ENCODE measurements around the gene VEPH1.

VEPH1 gene

GRCh38 chr3:157280786-157281185, 222.4 kb downstream of the VEPH1 start:
- no peaks in the 10 kb centered on the region for H4K20me1 ChIP-seq (ENCODE audit: low read depth, low read length)
- TF ChIP-seq EZH2phosphoT487 (conservative IDR thresholded peaks at IDR 0.05; ENCODE audit: low read length) (no peak), CTCF (IDR thresholded peaks at IDR 0.05; ENCODE audit: insufficient read depth, low read length, poor library complexity, severe bottlenecking) (no peak)
- no peaks in the 10 kb centered on the region for H3K27me3 ChIP-seq (ENCODE audit: low read length)
- H3K9ac ChIP-seq (ENCODE audit: low read length) = no peak overlapping the region
- H3K36me3 ChIP-seq (ENCODE audit: low read length) = no peaks in the 10 kb centered on the region
- H3K9me2 ChIP-seq (replicated peaks; ENCODE audit: insufficient read depth, low read length) = no peaks in the 10 kb centered on the region
- H3F3A ChIP-seq (ENCODE audit: insufficient read depth) = no peaks in the 10 kb centered on the region
- no peaks in the 10 kb centered on the region for H3K79me2 ChIP-seq (ENCODE audit: insufficient read depth, low read length)
- no peaks in the 10 kb centered on the region for H3K9me3 ChIP-seq (ENCODE audit: insufficient read depth, low read length)
- H2AFZ ChIP-seq (ENCODE audit: low read depth, low read length, severe bottlenecking) = no peak overlapping the region
- no peak overlapping the region for H3K27ac ChIP-seq (ENCODE audit: low read depth, low read length)
- no peak overlapping the region for H3K4me3 ChIP-seq (ENCODE audit: insufficient read depth, low read length, poor library complexity, severe bottlenecking)
- no peak overlapping the region for H3K4me2 ChIP-seq (ENCODE audit: low read depth, low read length, poor library complexity, severe bottlenecking)

- no peaks in the 10 kb centered on the region for H3K36me3 ChIP-seq (ENCODE audit: low read length)
- no peak overlapping the region for H2AFZ ChIP-seq (ENCODE audit: low read depth, low read length, severe bottlenecking)
- H3K9me2 ChIP-seq (replicated peaks; ENCODE audit: insufficient read depth, low read length) = no peaks in the 10 kb centered on the region
- no peaks in the 10 kb centered on the region for H3K27me3 ChIP-seq (ENCODE audit: low read length)
- H3K79me2 ChIP-seq (ENCODE audit: insufficient read depth, low read length) = no peaks in the 10 kb centered on the region
- H3K9me3 ChIP-seq (ENCODE audit: insufficient read depth, low read length) = no peaks in the 10 kb centered on the region
- no peak overlapping the region for H3K4me2 ChIP-seq (ENCODE audit: low read depth, low read length, poor library complexity, severe bottlenecking)
- no peaks in the 10 kb centered on the region for H4K20me1 ChIP-seq (ENCODE audit: low read depth, low read length)
- no peak overlapping the region for H3K27ac ChIP-seq (ENCODE audit: low read depth, low read length)
- H3K9ac ChIP-seq (ENCODE audit: low read length) = no peak overlapping the region
- no peak for TF ChIP-seq CTCF (IDR thresholded peaks at IDR 0.05; ENCODE audit: insufficient read depth, low read length, poor library complexity, severe bottlenecking)
- TF ChIP-seq EZH2phosphoT487 (conservative IDR thresholded peaks at IDR 0.05; ENCODE audit: low read length) = no peak
- H3F3A ChIP-seq (ENCODE audit: insufficient read depth) = no peaks in the 10 kb centered on the region
- no peak overlapping the region for H3K4me3 ChIP-seq (ENCODE audit: insufficient read depth, low read length, poor library complexity, severe bottlenecking)
Measured at GRCh38 chr3:157280354-157280753, 222.9 kb downstream of the VEPH1 start.

GRCh38 chr3:157279237-157279636, 224.0 kb downstream of the VEPH1 start:
- TF ChIP-seq CTCF (IDR thresholded peaks at IDR 0.05; ENCODE audit: insufficient read depth, low read length, poor library complexity, severe bottlenecking) (no peak), EZH2phosphoT487 (conservative IDR thresholded peaks at IDR 0.05; ENCODE audit: low read length) (no peak)
- H3K36me3 ChIP-seq (ENCODE audit: low read length) = no peaks in the 10 kb centered on the region
- H3K9me2 ChIP-seq (replicated peaks; ENCODE audit: insufficient read depth, low read length) = no peaks in the 10 kb centered on the region
- no peak overlapping the region for H3K4me3 ChIP-seq (ENCODE audit: insufficient read depth, low read length, poor library complexity, severe bottlenecking)
- H3K9ac ChIP-seq (ENCODE audit: low read length) = no peak overlapping the region
- H3K27ac ChIP-seq (ENCODE audit: low read depth, low read length) = no peak overlapping the region
- no peaks in the 10 kb centered on the region for H3F3A ChIP-seq (ENCODE audit: insufficient read depth)
- no peaks in the 10 kb centered on the region for H3K9me3 ChIP-seq (ENCODE audit: insufficient read depth, low read length)
- no peaks in the 10 kb centered on the region for H3K79me2 ChIP-seq (ENCODE audit: insufficient read depth, low read length)
- no peaks in the 10 kb centered on the region for H4K20me1 ChIP-seq (ENCODE audit: low read depth, low read length)
- H3K27me3 ChIP-seq (ENCODE audit: low read length) = no peaks in the 10 kb centered on the region
- no peak overlapping the region for H2AFZ ChIP-seq (ENCODE audit: low read depth, low read length, severe bottlenecking)
- no peak overlapping the region for H3K4me2 ChIP-seq (ENCODE audit: low read depth, low read length, poor library complexity, severe bottlenecking)

All from SU-DHL-6 (cell line).